Stimulated activated CD8-positive, alpha-beta memory T cell treated with anti-CD3 and anti-CD28 coated beads, Interleukin-15, amount 100 ng/mL, for 1 hour (primary cell): ENCODE measurements around the gene CXXC1.
"Not testable (repeated sequence)": the region's sequence is repeated elsewhere in the genome, so short reads cannot be mapped to it uniquely, and the experiment has no call there.

ENCODE experiments used
- DNase-seq: peaks from one replicate; pipeline ENCODE4 v3.0.0-alpha.2; 2020; ENCODE audit warnings: low read depth

The CXXC1 gene

DNA sequence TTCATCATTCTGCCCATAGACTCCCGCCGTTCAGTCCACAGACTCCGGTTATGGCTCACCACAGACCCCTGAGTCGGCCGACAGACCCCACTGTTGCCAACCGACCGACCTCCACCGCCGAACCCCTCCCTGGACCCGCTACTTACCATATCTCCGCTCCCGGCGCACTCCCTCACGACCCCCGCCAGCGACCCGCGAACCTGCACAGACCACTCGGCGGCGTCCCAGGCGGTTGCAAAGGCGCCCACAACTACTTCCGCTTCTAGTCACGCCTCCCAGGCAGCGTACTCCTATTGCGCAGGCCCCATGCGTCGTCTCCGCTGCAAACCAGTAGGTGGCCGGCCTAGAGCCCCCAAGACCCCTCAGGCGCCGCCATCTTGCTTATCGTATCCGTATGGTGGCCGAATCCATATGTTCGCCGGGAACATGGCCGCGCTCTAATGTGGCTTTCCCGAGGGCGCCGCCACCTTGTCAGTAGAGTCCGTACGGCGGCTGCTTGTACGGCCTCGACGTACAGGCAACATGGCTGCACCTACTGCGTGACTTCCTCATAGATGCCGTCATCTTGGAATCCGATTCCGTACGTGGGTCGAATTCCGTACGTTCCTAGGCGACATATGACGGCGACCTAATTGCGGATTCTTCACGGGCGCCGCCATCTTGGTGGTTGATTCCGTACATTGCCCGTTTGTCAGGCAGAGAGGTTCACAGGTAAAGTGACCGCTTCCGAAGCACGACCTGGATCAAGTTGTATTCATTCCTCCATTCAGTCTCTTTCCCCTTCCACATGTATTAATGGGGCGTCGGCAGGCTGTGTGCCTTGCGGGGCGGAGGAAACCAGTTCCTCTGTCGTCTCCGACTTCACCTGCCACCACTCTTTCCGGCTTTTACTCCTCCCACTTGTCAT is at the start of gene CXXC1:
Gene CXXC1, minus strand, starts transcription at position 252 of the 907 bp plus-strand sequence. Its CDS starts 103 bp downstream, at position 149.
- DNase-seq: peak; percentile 92

DNA sequence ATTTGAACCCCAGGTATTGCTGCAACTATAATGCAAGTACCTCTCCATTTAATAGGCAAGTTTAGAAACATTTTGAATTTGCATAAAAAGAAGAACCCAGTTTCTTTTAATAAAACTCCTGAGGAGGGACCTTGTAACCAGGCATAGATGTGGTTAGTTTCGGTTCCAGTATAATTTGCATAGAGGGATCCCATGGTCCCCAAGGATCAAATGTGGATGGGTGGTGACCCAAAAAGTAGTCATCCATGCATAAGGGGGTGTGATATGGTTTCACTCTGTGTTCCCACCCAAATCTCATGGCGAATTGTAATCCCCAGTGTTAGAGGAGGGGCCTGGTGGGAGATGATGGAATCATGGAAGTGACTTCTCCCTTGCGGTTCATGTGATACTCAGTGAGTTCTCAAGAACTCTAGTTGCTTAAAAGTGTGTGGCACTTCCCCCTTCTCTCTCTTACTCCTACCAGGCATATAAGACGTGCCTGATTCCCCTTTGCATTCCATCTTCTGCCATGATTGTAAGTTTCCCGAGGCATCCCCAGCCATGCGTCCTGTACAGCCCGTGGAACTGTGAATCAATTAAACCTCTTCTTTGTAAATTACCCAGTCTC is 47.2 kb upstream of the CXXC1 start:
- no peak for DNase-seq

DNA sequence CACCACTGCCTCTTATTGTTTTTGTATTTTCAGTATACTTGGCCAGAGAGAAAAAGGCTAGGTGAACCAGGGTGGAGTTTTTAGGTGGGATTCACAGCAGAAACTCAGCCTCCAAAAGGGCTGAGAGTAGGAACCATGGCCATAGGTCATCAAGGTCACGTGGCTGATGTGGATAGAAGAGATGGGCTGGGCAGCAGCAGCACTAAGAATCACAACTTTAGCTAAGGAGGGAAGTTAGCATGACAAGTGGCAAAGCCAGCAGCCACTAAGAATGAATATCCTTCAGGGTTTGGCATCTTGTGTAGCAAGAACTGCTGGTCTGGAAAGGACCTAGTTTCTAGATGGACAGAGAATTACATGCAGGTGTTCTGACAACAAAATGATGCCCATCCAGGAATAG is 44.2 kb upstream of the CXXC1 start:
- DNase-seq: no peak

DNA sequence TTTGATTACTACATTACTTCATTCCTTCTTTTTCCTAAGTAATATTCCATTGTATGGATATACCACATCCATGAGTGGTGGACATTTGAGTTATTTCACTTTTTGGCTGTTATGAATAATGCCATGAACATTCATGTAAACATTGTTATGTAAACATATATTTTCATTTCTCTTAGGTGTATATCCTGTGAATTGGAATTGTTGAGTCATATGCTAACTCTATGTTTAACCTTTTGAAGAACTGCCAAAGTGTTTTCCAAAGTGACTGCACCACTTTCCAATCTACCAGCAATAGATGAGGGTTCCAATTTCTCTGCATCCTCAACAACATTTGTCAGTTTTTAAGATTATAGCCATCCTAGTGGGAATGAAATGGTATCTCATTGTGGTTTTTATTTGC is 42.7 kb upstream of the CXXC1 start:
- DNase-seq: no peak

DNA sequence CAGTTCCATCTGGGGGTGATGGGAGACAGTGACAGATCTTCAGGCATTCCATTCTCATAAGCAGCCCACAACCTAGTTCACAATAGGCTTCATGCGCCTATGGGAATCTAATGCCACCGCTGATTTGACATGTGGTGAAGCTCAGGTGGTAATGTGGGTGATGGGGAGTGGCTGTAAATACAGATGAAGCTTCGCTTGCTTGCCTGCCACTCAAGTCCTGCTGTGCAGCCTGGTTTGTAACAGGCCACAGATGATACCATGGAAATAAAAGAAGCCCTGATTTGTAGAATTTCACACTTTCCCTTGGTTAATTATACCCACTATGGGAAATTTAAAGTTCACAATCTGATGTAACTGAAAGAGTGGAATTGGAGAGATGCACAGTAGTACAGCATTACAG is 40.5 kb upstream of the CXXC1 start:
- DNase-seq: no peak

DNA sequence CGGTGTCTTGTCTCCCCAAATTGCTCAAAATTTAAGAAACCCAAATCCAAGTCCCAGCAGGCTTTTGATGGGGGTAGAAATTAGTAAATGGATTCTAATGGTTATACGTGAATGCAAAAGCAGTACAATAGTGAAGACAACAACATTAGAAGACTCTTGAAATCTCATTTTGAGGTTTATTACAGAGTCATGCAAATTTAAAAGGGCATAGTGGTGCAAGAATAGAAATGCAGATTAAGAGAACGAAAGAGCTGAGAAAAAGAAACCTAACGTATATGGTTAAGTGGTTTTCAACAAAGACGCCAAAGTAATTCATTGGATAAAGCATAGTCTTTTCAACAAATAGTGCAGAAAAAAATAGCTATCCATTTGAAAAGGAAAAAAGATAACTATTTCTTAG is 33.2 kb upstream of the CXXC1 start:
- no peak for DNase-seq

DNA sequence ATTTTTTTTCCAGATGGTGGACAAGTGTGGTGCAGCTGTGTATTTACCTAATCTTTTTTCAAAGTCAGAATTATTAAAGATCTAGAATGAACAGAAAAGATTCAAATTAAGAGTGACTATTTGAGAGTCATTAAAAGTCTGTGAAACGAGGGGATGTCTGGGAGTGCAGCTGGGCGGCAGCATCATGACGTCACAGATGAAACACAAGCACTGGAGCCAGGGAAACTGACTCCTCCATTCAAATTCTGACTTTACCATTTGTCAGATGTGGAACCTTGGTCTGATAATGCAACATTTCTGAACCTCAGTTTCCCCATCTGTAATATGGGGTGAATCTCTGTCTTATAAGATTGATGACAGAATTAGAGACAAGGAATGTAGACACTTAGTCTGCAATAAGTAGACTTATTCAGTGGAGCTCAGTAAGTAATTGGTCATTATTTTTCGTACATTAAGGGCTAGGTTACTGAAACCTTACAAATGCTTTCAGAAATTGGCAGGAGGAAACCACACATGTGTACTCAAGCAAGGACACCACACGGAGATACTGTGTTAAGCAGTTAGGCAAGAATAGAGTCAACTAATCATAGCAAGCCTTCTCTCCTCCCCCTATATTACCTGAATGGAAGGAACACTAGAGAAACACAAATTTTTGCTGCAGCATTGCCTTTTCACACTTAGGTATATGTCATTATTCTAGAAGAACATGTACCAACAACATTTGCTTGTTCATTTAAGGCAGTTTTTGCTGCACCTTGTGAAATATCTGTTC is 27.8 kb upstream of the CXXC1 start:
- DNase-seq: no peak

DNA sequence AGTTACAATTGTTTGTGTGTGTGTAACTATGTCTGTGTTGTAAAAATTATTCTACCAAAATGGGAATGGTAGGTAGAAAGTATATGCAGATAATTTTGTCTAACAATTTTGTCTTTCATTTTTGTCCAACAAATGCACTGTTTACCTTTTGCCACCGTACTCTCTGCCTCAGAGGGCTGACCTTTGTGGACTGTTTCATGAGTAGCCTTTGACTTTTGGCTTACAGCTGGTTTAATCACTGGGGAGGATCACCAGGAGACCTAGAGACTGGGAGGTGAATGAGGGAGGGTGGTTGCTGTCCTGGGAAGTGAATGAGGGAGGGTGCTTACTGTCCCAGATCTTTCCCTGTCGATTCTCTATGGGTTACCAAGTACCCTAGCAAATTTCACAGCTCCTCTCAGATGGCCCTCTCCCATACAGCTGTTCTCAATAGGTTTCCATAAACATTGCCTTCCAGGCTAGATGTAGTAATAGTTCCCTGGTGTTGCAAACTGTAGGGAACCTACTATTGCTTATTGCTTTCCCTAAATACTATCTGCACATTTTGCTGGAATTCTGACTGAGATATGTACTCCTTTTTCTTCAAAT is 26.5 kb upstream of the CXXC1 start:
- no peak for DNase-seq

DNA sequence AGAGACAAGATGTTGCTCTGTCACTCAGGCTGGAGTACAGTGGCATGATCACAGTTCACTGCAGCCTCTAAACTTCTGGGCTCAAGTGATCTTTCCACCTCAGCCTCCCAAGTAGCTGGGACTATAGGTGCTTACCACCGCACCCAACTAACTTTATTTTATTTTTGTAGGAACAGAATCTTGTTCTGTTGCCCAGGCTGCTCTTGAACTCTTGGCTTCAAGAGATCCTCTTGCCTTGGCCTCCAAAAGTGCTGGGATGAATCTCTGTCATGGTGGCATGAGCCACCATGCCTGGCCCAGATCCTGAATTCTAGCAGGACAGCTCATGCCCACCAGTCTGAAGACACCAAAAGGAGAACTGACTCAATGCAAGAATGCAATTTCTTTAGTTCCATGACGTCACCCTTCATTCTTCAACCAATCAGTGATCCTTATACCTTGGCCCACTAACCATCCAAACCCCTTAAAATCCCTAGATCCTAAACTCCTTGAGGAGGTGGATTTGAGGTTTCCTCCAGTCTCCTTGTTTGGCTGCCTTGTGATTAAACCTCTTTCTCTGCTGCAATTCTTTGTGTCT is 25.6 kb upstream of the CXXC1 start:
- no peak for DNase-seq

DNA sequence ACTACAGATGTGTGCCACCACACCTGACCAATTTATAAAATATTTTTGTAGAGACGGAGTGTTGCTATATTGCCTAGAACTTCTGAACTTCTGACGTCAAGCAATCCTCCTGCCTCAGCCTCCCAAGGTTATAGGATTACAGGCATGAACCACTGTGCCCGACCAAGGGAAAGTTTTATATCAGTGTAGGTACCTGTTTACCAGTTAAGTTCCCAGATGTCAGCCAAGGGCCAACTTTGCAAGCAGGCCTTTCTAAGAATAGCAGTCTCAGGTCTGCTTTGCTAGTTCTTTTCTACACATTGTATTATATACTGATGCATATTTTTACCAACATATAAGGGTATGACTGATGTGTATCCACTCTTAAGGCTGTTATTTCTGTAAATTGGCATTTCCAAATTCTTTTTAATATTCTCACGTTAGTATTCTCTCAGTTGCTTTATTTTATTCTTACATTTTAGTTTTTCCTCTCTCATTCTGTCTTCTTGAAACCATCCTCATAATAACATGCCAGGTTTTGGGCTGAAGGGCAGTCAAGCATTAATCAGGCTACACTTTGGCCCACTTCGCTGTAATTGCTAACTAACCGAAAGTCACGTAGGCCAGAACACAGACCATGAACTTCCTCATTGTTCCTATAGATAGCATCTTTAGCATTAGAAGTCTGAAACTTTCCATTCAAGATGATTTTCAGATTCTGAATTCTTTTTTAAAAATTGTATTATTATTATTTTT is 25.0 kb upstream of the CXXC1 start:
- DNase-seq: no peak

DNA sequence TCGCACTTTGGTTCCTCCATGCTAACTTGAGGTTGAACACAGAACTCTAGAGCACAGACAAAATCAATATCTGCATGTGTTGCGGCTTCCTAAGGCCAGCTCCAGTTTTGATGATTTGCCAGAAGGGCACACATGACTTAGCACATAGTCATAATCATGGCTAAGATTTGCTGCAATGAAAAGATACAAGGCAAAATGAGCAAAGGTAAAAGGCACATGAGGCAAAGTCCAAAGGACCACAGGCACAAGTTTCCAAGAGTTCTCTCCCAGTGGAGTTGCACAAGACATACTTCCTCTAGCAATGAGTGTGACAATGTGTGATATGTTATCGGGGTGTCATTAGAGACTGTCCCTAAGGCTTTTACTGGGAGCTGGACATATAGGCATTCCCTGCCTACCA is 24.2 kb upstream of the CXXC1 start:
- DNase-seq: no peak

DNA sequence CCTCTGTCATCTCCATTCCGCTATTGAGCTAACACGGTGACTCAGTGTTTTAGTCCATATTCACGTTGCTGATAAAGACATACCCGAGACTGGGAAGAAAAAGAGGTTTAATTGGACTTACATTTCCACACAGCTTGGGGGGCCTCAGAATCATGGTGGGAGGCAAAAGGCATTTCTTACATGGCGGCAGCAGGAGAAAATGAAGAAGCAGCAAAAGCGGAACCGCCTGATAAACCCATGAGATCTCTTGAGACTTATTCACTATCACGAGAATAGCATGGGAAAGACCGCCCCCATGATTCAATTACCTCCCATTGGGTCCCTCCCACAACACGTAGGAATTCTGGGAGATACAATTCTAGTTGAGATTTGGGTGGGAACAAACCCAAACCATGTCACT is 22.6 kb upstream of the CXXC1 start:
- DNase-seq: no peak

DNA sequence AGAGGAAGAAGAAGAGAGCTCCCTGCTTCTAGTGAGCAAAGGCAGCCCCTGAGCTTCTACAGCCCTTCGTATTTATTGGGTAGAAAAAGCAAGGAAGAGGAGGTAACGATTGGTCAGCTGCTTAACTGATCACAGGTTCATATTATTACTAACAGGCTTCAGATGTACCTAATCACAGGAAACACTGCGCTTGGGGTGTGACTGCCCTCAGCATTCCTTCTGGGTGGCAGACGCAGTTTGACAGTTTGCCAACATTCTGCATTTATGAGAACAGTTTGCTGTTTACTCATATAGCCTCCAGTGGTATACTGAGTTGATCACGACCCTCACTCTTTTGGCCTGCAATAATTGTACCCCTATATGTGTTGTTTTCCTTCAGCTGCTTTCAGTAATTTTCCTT is 21.4 kb upstream of the CXXC1 start:
- DNase-seq: not testable (repeated sequence)

DNA sequence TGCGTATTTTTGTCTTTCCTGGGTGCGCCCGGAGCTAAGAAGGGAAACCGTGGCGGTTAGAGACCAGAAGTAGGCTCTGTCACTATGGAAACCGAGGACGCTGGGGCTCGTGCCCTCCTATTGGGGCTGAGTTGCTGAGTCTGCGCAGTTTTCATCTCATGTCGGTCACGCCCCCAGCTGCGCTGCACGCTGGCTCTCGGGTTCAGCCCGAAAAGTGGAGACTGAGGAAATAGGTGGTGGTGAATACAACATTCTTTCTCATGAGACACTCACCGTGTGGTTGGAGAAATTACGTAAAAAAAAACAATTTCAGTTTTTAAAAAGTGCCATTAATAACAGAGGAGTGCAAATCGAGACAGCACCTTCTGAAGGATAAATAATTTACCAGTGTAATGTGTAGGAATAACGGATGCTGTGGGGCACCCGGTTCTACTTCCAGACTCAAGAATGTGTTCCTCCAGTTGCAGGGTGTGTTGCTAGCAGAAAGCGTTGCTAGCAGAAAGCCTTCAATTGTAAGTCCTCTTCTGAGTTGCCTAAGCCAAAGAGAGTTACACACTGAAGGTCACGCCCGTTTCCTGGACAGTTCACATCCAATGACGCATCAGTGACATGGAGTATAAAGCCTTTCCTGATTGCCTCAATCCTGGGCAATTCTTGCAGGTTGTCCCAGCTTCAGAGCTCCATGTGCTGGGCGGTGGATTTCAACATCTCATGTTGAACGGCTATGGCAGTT is 20.4 kb upstream of the CXXC1 start:
- peak; percentile 81 for DNase-seq

DNA sequence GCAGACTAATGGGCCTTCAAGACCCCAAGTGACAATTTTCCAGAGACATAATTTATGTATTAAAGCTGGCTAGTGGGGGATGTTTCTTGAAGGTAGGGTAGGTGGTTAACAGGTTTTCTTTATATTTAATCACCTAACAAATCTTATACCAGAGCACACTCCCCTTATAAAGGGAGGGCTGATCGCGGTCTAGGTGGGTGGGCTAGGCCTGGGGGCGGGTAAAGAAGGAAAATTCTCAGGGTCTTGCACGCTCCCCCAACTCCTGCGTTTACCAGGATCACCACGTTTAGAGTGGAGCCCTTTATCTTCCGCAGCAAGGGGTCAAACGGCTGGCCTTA is 19.9 kb upstream of the CXXC1 start:
- no peak for DNase-seq

DNA sequence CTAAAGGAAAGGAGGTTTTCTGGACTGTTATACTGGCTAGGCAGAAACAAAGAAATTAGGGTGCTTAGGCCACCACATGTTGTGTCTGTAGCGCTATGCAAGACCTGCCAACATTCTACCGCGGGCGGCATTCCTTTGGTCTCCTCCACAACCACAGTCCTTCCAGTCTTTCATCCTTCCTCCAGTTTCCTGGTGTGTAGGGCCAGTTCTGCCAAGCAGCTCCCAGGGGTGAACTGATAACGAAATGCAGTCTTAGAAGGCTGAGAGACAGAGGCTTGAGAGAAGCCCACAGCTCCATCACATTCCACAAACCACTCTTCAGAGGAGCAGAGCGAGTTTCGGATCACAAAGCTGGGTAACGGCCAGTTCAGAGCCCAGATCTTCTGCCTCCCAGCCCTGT is 19.5 kb upstream of the CXXC1 start:
- DNase-seq: no peak

DNA sequence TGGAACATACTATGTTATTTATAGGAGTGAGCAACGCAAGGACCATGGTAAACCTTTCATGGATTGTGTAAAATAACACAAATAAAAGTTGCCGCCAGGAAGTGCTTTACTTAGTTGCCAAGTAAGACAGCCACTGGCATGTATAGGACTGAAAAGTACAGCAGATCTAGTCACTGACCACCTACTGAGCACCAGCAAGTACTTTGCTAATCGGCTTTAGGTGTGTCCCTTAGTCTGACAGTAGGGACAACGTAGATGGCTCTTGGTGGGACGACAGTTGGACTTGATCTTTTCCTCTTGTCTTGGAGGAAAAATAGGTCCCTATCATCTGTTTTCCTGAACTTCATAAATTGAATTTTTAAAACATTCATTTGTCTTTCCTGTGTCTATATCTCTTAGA is 13.6 kb upstream of the CXXC1 start:
- no peak for DNase-seq

DNA sequence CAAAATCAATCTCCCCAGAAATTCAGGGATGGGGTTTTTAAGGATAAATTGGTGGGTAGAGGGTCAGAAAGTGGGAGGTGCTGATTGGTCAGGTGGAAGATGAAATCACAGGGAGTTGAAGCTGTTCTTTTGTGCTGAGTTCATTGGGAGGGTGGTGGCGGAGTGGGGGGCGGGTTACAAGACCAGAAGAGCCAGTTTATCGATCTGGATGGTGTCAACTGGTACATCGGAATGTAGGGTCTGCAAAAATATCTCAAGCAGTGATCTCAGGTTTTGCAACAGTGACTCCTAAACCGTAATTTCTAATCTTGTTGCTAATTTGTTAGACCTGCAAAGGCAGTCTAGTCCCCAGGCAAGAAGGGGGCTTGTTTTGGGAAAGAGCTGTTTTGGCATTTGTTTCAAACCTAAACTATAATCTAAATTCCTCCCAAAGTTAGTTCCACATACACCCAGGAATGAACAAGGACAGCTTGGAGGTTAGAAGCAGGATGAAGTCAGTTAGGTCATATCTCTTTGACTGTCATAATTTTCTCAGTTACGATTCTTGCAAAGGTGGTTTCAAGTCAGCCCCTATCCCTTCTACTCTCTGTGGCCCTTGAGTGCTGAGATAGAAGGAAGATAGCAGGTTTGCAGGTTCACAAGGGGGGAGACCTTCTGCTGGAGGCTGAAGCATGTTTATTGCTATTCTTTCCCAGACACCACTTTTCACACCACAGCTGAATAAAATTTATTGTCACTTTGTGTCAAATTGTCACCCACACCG is 12.3 kb upstream of the CXXC1 start:
- DNase-seq: no peak

DNA sequence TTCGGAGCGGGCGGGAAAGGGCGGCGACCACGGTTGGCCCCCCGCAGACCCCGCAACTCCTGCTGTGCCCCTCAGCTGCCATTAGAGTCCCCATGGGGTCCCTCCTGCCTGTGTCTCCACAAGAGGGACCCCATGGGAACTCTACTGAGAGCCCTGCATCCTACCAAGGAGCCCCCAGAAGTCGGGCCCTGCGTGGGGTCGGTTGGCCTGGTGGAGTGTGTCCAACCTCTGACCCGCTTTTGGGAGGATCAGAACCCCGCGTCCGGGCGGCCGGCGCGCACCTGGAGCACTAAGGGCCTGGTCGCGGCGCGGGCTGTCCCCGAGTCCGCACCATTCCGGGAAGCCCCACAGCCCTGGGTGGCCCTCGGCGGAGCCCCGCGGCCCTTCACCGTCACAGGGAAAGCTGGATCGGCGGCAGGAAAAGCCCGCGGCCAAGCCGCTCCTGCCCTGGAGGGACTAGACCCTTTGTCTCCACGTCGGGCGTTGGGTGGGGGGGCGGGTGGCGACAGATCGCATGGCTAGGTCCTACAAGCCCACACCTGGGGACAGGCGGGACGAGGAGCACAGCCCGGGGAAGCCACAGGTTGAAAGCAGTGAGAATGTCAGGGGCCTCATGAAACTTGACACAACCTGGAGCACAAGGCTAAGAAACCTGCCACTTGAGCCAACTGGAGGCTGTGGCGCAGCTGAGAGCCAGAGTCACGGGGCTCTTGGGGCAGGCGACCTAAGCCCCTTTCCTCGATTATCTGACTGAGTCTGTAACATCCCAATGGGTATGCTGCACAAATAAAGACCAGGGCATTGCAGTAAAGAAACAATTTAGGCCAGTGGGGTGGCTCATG is 11.2 kb upstream of the CXXC1 start:
- DNase-seq: no peak
